ENCODE results near the gene FRS2. TPM values are rescaled to one million over a fixed set of nuclear protein-coding genes. Genes with fewer than 3 reads are reported as not detected.

Gene FRS2
- total and polyA plus RNA-seq, 9 of the 15 experiments (the other 6 are each of a cell fraction or from before 2014, with no cell fraction given): 1.0 to 9.1 (median 6.0) TPM

- CTCF ChIA-PET (ENCODE audit: low intra/inter-chr PET ratio): interaction anchor here (0.7 kb wide), 1 partner anchor 1868 kb away, joined by 4 read pairs; no protein-coding TSS in a partner anchor
- ATAC-seq (no peak), FAIRE-seq (no peak), DNase-seq (ENCODE audit: extremely low read depth in 1 of 4, low spot score in 3 of 4) (no peak)
- in situ Hi-C loops (cut with MboI) (no loop called here), intact Hi-C loops (cut with micrococcal nuclease) (no loop called here)
- no peak overlapping the region for H2AFZ ChIP-seq (ENCODE audit: low read depth, low read length)
- BruUV-seq (replicated peaks): no TSS peak
- no peaks in the 10 kb centered on the region; the same call in 1 of the 2 replicates for H3K9me3 ChIP-seq (replicated peaks; ENCODE audit: control insufficient read depth, insufficient read depth, low read depth, low read length)
- H3K9me1 ChIP-seq (ENCODE audit: control insufficient read depth, insufficient read depth, low read length): no peaks in the 10 kb centered on the region
- H3K79me2 ChIP-seq (ENCODE audit: control insufficient read depth, insufficient read depth, low read length): peaks cover 85% of the 10 kb centered on the region
- no peak overlapping the region for H3K4me2 ChIP-seq (ENCODE audit: insufficient read depth, low read length)
- no peaks in the 10 kb centered on the region for H4K20me1 ChIP-seq (replicated peaks; ENCODE audit: control insufficient read depth, insufficient read depth, low read length)
- H3K4me1 ChIP-seq (replicated peaks in 1 of 2; ENCODE audit: control insufficient read depth in 2 of 2, insufficient read depth in 2 of 2, low read length in 2 of 2): peaks cover 0 to 8% of the 10 kb centered on the region in 2 experiments; a peak in 3 of 5 replicates
- no peak overlapping the region for H3K9ac ChIP-seq (ENCODE audit: insufficient read depth in 1 of 2, low read depth in 2 of 2, low read length in 2 of 2)
- peaks cover 7% of the 10 kb centered on the region; the same call in 1 of the 3 replicates for H3K36me3 ChIP-seq (ENCODE audit: control insufficient read depth, insufficient read depth, low read length)
- H3K4me3 ChIP-seq: no peak overlapping the region
- 71% methylated on average over 4 of the region's 4 CpGs for WGBS (ENCODE audit: insufficient coverage, low coverage, missing lambda C conversion rate)
- no peak overlapping the region for H3K27ac ChIP-seq (ENCODE audit: extremely low read depth, low read depth, low read length)
- POLR2A ChIA-PET: interaction anchor here (1.0 kb wide), 1 partner anchor 15 kb away, joined by 4 read pairs; no protein-coding TSS in a partner anchor
- H3K27me3 ChIP-seq (ENCODE audit: control insufficient read depth in 2 of 2, insufficient read depth in 2 of 2, low read length in 2 of 2): no peaks in the 10 kb centered on the region
- no peak for TF ChIP-seq SNRNP70 (optimal IDR thresholded peaks at IDR 0.05; ENCODE audit: low read depth, low read length)
- no peak for TF ChIP-seq ZNF592 (IDR thresholded peaks at IDR 0.05)
- TF ChIP-seq ZNF41 (CRISPR knock-in tag; conservative IDR thresholded peaks at IDR 0.05): peak; percentile 94
These were observed 10.5 kb downstream of the FRS2 start for GRCh38 chr12:69480698-69481097.

Data from K562 (cell line).